GM12872 (cell line): ENCODE measurements around the gene NKD2.

ENCODE experiments used
- CTCF ChIP-seq: IDR thresholded peaks from 3 replicates; pipeline ENCODE4 v1.5.1; 2011; ENCODE audit warnings: low read depth, mild to moderate bottlenecking, low read length, moderate library complexity; ENCODE audit not compliant: insufficient read depth

NKD2 gene

GRCh38 chr5:968881-969280 lies 39.7 kb upstream of the NKD2 start:
- TF ChIP-seq CTCF = no peak

- TF ChIP-seq CTCF = no peak
These were observed 39.2 kb upstream of the NKD2 start for GRCh38 chr5:969408-969839.

GRCh38 chr5:976849-977751 lies 31.5 kb upstream of the NKD2 start:
- TF ChIP-seq CTCF = no peak

- no peak for TF ChIP-seq CTCF
These were observed 30.5 kb upstream of the NKD2 start for GRCh38 chr5:978054-978453.

- TF ChIP-seq CTCF = no peak
These were observed 29.9 kb upstream of the NKD2 start for GRCh38 chr5:978693-979092.

GRCh38 chr5:979100-979817 lies 29.3 kb upstream of the NKD2 start:
- no peak for TF ChIP-seq CTCF

GRCh38 chr5:980001-980588 lies 28.5 kb upstream of the NKD2 start:
- TF ChIP-seq CTCF = no peak
